MCF 10A (cell line): ENCODE results near the gene GBP2. TPM values are rescaled to one million over a fixed set of nuclear protein-coding genes. Genes with fewer than 3 reads are reported as not detected.

Experiments
- BruUV-seq: library from RNA; stranded (reverse); fragments of 400-500 nt; replicated peaks from 2 replicates; lab custom pipeline; 2021; lab: Mats Ljungman, UMichigan
- CTCF ChIA-PET: fragments of 300-600 bp; sonication (Branson Sonifier 250); formaldehyde crosslinking; extraction: SDS; loops from one replicate; lab custom pipeline; 2021; ENCODE audit warnings: antibody characterized with exemption, inconsistent platforms; lab: Yijun Ruan, JAX
- POLR2A ChIA-PET: fragments of 300-600, 350-650 bp; sonication (Branson Sonifier 250); formaldehyde crosslinking; extraction: SDS; loops from one replicate; lab custom pipeline; 2020; ENCODE audit warnings: antibody characterized with exemption, inconsistent platforms; lab: Yijun Ruan, JAX
- DNase-seq: peaks from one replicate; pipeline ENCODE4 v3.0.0-alpha.2; 2018; ENCODE audit not compliant: unreplicated experiment
- H3K27ac Mint-ChIP-seq: one replicate; pipeline ENCODE4 v1.8.0; 2022; ENCODE audit warnings: mild to moderate bottlenecking, low read depth, mixed read lengths; ENCODE audit not compliant: unreplicated experiment
- H3K27me3 Mint-ChIP-seq: one replicate; pipeline ENCODE4 v1.8.0; 2022; ENCODE audit warnings: mixed read lengths; ENCODE audit not compliant: insufficient read depth, unreplicated experiment
- H3K36me3 Mint-ChIP-seq: one replicate; pipeline ENCODE4 v1.8.0; 2022; ENCODE audit warnings: mild to moderate bottlenecking, moderate library complexity, mixed read lengths; ENCODE audit not compliant: insufficient read depth, unreplicated experiment
- H3K4me1 Mint-ChIP-seq: one replicate; pipeline ENCODE4 v1.8.0; 2022; ENCODE audit warnings: mixed read lengths; ENCODE audit not compliant: insufficient read depth, unreplicated experiment
- H3K4me3 Mint-ChIP-seq: one replicate; pipeline ENCODE4 v1.8.0; 2022; ENCODE audit warnings: mild to moderate bottlenecking, moderate library complexity, mixed read lengths; ENCODE audit not compliant: unreplicated experiment
- H3K9me3 Mint-ChIP-seq: one replicate; pipeline ENCODE4 v1.8.0; 2022; ENCODE audit warnings: mixed read lengths; ENCODE audit not compliant: unreplicated experiment
- intact Hi-C: fragments of 100-400 bp; cut with micrococcal nuclease; formaldehyde crosslinking; loops from 2 replicates; pipeline ENCODE4 v1.14.1; 2022
- total RNA-seq: library from RNA; stranded (reverse); gene quantifications from 2 replicates; pipeline ENCODE4 v1.2.3, GENCODE V29; 2022
- TF ChIP-seq, protein P1 (sequence below): fragments of 200-600 bp; IDR thresholded peaks from one replicate; pipeline ENCODE4 v1.8.0; 2022; ENCODE audit warnings: antibody characterized with exemption, mild to moderate bottlenecking; ENCODE audit not compliant: unreplicated experiment

The GBP2 gene
- total RNA-seq, 1 experiment from 2014 or later: 2.2 TPM

DNA sequence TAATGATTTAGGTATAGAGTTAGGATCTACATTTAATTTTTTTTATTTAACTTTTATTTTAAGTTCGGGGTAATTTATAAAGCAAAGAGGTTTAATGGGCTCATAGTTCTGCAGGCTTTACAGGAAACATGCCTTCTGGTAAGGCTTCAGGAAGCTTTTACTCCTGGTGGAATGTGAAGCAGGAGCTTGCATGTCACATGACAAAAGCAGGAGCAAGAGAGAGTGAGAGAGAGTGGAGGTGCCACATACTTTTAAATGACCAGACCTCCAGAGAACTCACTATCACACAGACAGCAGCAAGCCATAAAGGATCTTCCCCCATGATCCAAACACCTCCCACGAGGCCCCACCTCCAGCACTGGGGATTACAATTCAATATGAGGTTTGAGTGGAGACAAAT lies 17.6 kb upstream of the GBP2 start:
- no TSS peak for BruUV-seq
- TF ChIP-seq, protein P1, sequence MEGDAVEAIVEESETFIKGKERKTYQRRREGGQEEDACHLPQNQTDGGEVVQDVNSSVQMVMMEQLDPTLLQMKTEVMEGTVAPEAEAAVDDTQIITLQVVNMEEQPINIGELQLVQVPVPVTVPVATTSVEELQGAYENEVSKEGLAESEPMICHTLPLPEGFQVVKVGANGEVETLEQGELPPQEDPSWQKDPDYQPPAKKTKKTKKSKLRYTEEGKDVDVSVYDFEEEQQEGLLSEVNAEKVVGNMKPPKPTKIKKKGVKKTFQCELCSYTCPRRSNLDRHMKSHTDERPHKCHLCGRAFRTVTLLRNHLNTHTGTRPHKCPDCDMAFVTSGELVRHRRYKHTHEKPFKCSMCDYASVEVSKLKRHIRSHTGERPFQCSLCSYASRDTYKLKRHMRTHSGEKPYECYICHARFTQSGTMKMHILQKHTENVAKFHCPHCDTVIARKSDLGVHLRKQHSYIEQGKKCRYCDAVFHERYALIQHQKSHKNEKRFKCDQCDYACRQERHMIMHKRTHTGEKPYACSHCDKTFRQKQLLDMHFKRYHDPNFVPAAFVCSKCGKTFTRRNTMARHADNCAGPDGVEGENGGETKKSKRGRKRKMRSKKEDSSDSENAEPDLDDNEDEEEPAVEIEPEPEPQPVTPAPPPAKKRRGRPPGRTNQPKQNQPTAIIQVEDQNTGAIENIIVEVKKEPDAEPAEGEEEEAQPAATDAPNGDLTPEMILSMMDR: no peak
- ChIA-PET CTCF (no interaction called here), POLR2A (no interaction called here)
- DNase-seq: no peak
- no peaks in the 10 kb centered on the region for H3K36me3 Mint-ChIP-seq
- no peak overlapping the region for H3K27ac Mint-ChIP-seq
- H3K4me3 Mint-ChIP-seq: no peak overlapping the region
- intact Hi-C loops: no loop called here
- H3K9me3 Mint-ChIP-seq: no peaks in the 10 kb centered on the region
- no peaks in the 10 kb centered on the region for H3K27me3 Mint-ChIP-seq
- H3K4me1 Mint-ChIP-seq: no peaks in the 10 kb centered on the region

DNA sequence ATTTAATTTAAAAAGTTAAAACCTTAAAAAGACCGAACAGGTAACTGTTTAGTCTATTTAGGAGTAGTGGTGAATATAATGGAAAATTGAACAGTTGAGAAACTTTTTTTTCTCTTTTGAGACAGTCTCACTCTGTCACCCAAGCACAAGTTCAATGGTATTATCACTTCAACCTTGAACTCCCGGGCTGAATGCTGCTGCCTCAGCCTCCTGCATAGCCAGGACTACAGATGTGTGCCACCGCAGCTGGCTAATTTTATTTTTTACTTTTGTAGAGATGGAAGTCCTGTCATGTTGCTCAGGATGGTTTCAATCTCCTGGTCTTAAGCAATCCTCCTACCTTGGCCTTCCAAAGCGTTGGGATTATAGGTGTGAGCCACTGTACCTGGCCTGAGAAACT lies 16.2 kb upstream of the GBP2 start:
- H3K36me3 Mint-ChIP-seq: no peaks in the 10 kb centered on the region
- H3K4me3 Mint-ChIP-seq: no peak overlapping the region
- no peak overlapping the region for H3K27ac Mint-ChIP-seq
- BruUV-seq: no TSS peak
- H3K4me1 Mint-ChIP-seq: no peaks in the 10 kb centered on the region
- no peak for DNase-seq
- TF ChIP-seq, protein P1: no peak
- intact Hi-C loops: no loop called here
- H3K27me3 Mint-ChIP-seq: no peaks in the 10 kb centered on the region
- ChIA-PET CTCF (interaction anchor here (0.7 kb wide), 1 partner anchor 25 kb away, joined by 3 read pairs; no protein-coding TSS in a partner anchor), POLR2A (interaction anchor here (0.7 kb wide), 1 partner anchor 340 kb away, joined by 3 read pairs; no protein-coding TSS in a partner anchor)
- H3K9me3 Mint-ChIP-seq: no peaks in the 10 kb centered on the region

- Mint-ChIP-seq H3K4me1 (peaks cover 9% of the 10 kb centered on the region), H3K4me3 (no peak overlapping the region), H3K9me3 (no peaks in the 10 kb centered on the region), H3K27ac (no peak overlapping the region), H3K36me3 (no peaks in the 10 kb centered on the region), H3K27me3 (peaks cover 10% of the 10 kb centered on the region)
- DNase-seq: no peak
- BruUV-seq: no TSS peak
- intact Hi-C loops: no loop called here
- ChIA-PET POLR2A (no interaction called here), CTCF (interaction anchor here (0.6 to 1.5 kb wide), 3 partner anchors 141 to 250 kb away, joined by 3 to 5 read pairs (median 3); no protein-coding TSS in a partner anchor)
- TF ChIP-seq, protein P1: no peak
Measured at GRCh38 chr1:89133747-89134146, 7.8 kb upstream of the GBP2 start.

DNA sequence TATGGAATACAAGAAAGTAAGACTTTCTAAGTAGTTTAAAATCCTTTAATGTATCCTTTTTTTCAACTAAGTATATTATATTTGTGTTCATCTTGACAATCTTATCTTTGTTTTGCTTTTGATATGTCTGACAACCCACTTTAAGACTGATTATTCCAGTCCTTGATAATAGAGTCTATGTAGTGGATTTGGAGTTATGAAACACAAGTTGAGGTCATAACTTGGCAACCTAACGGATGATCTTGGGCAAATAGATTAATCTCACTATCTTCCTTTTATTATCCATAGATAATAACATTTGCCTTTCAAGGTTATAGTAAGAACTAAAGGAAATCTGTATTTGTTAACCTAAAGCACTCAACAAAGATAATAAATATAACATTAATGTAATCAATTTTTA lies 4.8 kb upstream of the GBP2 start:
- no TSS peak for BruUV-seq
- DNase-seq: no peak
- no peak overlapping the region for H3K27ac Mint-ChIP-seq
- H3K36me3 Mint-ChIP-seq: no peaks in the 10 kb centered on the region
- H3K4me1 Mint-ChIP-seq: peaks cover 16% of the 10 kb centered on the region
- no peaks in the 10 kb centered on the region for H3K9me3 Mint-ChIP-seq
- H3K4me3 Mint-ChIP-seq: no peak overlapping the region
- CTCF ChIA-PET: no interaction called here
- intact Hi-C loops: no loop called here
- POLR2A ChIA-PET: interaction anchor here (1.0 kb wide), 1 partner anchor 109 kb away, joined by 3 read pairs; no protein-coding TSS in a partner anchor
- TF ChIP-seq, protein P1: no peak
- H3K27me3 Mint-ChIP-seq: no peaks in the 10 kb centered on the region
